ENCODE results near the gene CRYGB.

The CRYGB gene

DNA sequence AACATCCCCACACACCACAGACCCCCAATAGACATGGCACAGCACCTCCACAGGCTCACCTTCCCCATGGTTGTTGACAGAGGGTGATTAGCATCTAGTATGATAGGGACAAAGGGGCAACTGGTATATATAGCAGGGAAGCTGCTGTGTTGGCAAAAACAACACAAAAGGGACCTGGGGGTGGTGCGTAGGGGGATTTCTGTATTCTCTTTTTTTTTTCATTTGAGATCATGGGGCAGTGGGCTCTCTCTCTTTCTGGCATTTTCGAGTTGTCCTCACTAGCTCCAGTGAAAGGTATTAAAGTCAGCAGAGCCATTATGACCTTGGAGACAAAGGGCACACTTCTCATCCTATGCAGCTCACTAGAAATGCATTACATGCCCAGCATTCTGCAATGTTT lies 17.5 kb upstream of the CRYGB start, which contains the start of gene CRYGA:
Gene CRYGA, minus strand, starts transcription at position 101 of the 400 bp plus-strand sequence. Its CDS starts 33 bp downstream, at position 68.
- no peak for DNase-seq
- Histone ChIP-seq H2BK12ac (ENCODE audit: low read length in 2 of 2) (no peak within 1 kb of the TSS), H3K79me1 (replicated peaks; ENCODE audit: low read length, poor library complexity, severe bottlenecking) (no peaks in the 10 kb centered on the region), H3K4me3 (ENCODE audit: insufficient read depth in 1 of 2, low read depth in 1 of 2, low read length in 2 of 2) (no peak within 1 kb of the TSS), H4K91ac (ENCODE audit: low read length) (no peak within 1 kb of the TSS), H3K18ac (ENCODE audit: low read depth in 1 of 2, low read length in 2 of 2) (no peak within 1 kb of the TSS), H2AK5ac (ENCODE audit: low read length, severe bottlenecking) (no peak within 1 kb of the TSS), H3K4me2 (ENCODE audit: low read length, poor library complexity, severe bottlenecking) (no peak within 1 kb of the TSS), H2BK120ac (ENCODE audit: low read depth, low read length) (no peak within 1 kb of the TSS), H3K27me3 (ENCODE audit: control insufficient read depth in 1 of 2, insufficient read depth in 1 of 2, low read length in 2 of 2) (peaks cover 4 to 6% of the 10 kb centered on the region in 2 experiments), H3K14ac (ENCODE audit: low read length in 2 of 2) (no peak within 1 kb of the TSS), H2BK15ac (ENCODE audit: low read depth, poor library complexity, severe bottlenecking) (no peak within 1 kb of the TSS), H2AFZ (ENCODE audit: low read depth, low read length) (no peak within 1 kb of the TSS), H3K9me3 (ENCODE audit: control insufficient read depth, low read length) (no peaks in the 10 kb centered on the region), H3K4me1 (ENCODE audit: control insufficient read depth, insufficient read depth, low read depth, low read length) (no peaks in the 10 kb centered on the region), H3K23ac (ENCODE audit: low read length in 2 of 2) (no peak within 1 kb of the TSS), H3K9ac (ENCODE audit: low read length) (no peak within 1 kb of the TSS), H3K4ac (ENCODE audit: low read depth in 1 of 2, low read length in 2 of 2) (no peak within 1 kb of the TSS), H4K8ac (ENCODE audit: low read length) (no peak within 1 kb of the TSS), H2BK5ac (ENCODE audit: low read depth, low read length, poor library complexity, severe bottlenecking) (no peak within 1 kb of the TSS), H3K36me3 (ENCODE audit: control insufficient read depth in 1 of 2, insufficient read depth in 2 of 2, low read depth in 1 of 2, low read length in 2 of 2) (no peaks in the 10 kb centered on the region), H3K27ac (ENCODE audit: low read length, poor library complexity, severe bottlenecking) (no peak within 1 kb of the TSS)
- WGBS: 48% methylated on average over 2 of the region's 2 CpGs

DNA sequence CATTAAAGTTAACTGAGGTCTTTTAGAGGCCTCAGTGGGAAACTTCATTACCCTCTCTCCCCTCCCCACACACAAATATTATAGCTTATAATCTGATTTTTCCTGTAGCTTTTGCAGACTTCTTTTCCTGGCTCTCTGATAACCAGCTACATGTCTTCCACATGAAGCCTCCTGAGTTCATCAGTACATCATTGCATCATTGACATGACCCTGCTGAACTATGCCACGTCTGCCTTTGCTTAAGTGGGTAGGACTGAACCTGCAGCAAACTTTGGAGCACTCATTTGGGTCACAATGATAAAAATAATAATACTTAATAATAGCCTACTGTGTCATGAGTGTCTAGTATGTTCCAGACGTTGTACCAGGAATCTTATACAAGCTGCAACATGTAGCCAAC lies 10.5 kb upstream of the CRYGB start:
- no peak overlapping the region for H3K27ac ChIP-seq (ENCODE audit: low read length, poor library complexity, severe bottlenecking)
- no peak overlapping the region for H3K14ac ChIP-seq (ENCODE audit: low read length in 2 of 2)
- H2BK15ac ChIP-seq (ENCODE audit: low read depth, poor library complexity, severe bottlenecking): no peak overlapping the region
- no peak overlapping the region for H2BK12ac ChIP-seq (ENCODE audit: low read length in 2 of 2)
- no peaks in the 10 kb centered on the region for H3K36me3 ChIP-seq (ENCODE audit: control insufficient read depth in 1 of 2, insufficient read depth in 2 of 2, low read depth in 1 of 2, low read length in 2 of 2)
- H2BK120ac ChIP-seq (ENCODE audit: low read depth, low read length): no peak overlapping the region
- no peak overlapping the region for H3K4me3 ChIP-seq (ENCODE audit: insufficient read depth in 1 of 2, low read depth in 1 of 2, low read length in 2 of 2)
- no peaks in the 10 kb centered on the region for H3K4me1 ChIP-seq (ENCODE audit: control insufficient read depth, insufficient read depth, low read depth, low read length)
- H3K23ac ChIP-seq (ENCODE audit: low read length in 2 of 2): no peak overlapping the region
- no peaks in the 10 kb centered on the region for H3K9me3 ChIP-seq (ENCODE audit: control insufficient read depth, low read length)
- DNase-seq: no peak
- H3K18ac ChIP-seq (ENCODE audit: low read depth in 1 of 2, low read length in 2 of 2): no peak overlapping the region
- no peak overlapping the region for H2AFZ ChIP-seq (ENCODE audit: low read depth, low read length)
- H3K9ac ChIP-seq (ENCODE audit: low read length): no peak overlapping the region
- H2BK5ac ChIP-seq (ENCODE audit: low read depth, low read length, poor library complexity, severe bottlenecking): no peak overlapping the region
- 55% methylated on average over 2 of the region's 2 CpGs for WGBS
- no peak overlapping the region for H3K4ac ChIP-seq (ENCODE audit: low read depth in 1 of 2, low read length in 2 of 2)
- H4K91ac ChIP-seq (ENCODE audit: low read length): no peak overlapping the region
- no peak overlapping the region for H2AK5ac ChIP-seq (ENCODE audit: low read length, severe bottlenecking)
- H4K8ac ChIP-seq (ENCODE audit: low read length): no peak overlapping the region
- H3K4me2 ChIP-seq (ENCODE audit: low read length, poor library complexity, severe bottlenecking): no peak overlapping the region
- no peaks in the 10 kb centered on the region for H3K79me1 ChIP-seq (replicated peaks; ENCODE audit: low read length, poor library complexity, severe bottlenecking)
- H3K27me3 ChIP-seq (ENCODE audit: control insufficient read depth in 1 of 2, insufficient read depth in 1 of 2, low read length in 2 of 2): peaks cover 0 to 10% of the 10 kb centered on the region in 2 experiments

DNA sequence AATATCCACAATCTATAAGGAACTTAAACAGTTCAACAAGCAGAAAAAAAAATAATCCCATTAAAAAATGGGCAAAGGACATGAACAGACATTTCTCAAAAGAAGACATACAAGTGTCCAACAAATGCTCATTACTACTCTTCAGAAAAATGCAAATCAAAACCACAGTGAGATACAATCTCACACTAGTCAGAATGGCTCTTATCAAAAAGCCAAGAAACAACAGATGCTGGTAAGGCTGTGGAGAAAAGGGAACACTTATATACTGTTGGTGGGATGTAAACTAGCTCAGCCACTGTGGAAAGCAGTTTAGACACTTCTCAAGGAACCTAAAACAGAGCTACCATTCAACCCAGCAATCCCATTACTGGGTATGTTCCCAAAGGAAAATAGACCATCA lies 7.2 kb upstream of the CRYGB start:
- no peak overlapping the region for H3K23ac ChIP-seq (ENCODE audit: low read length in 2 of 2)
- no peaks in the 10 kb centered on the region for H3K9me3 ChIP-seq (ENCODE audit: control insufficient read depth, low read length)
- H3K18ac ChIP-seq (ENCODE audit: low read depth in 1 of 2, low read length in 2 of 2): no peak overlapping the region
- H3K27ac ChIP-seq (ENCODE audit: low read length, poor library complexity, severe bottlenecking): no peak overlapping the region
- no peak overlapping the region for H2BK15ac ChIP-seq (ENCODE audit: low read depth, poor library complexity, severe bottlenecking)
- H2BK5ac ChIP-seq (ENCODE audit: low read depth, low read length, poor library complexity, severe bottlenecking): no peak overlapping the region
- H3K4me2 ChIP-seq (ENCODE audit: low read length, poor library complexity, severe bottlenecking): no peak overlapping the region
- no peak for DNase-seq
- H2AK5ac ChIP-seq (ENCODE audit: low read length, severe bottlenecking): no peak overlapping the region
- H2BK120ac ChIP-seq (ENCODE audit: low read depth, low read length): no peak overlapping the region
- no peaks in the 10 kb centered on the region for H3K4me1 ChIP-seq (ENCODE audit: control insufficient read depth, insufficient read depth, low read depth, low read length)
- H3K4ac ChIP-seq (ENCODE audit: low read depth in 1 of 2, low read length in 2 of 2): no peak overlapping the region
- H4K8ac ChIP-seq (ENCODE audit: low read length): no peak overlapping the region
- no peak overlapping the region for H2AFZ ChIP-seq (ENCODE audit: low read depth, low read length)
- H2BK12ac ChIP-seq (ENCODE audit: low read length in 2 of 2): no peak overlapping the region
- H3K14ac ChIP-seq (ENCODE audit: low read length in 2 of 2): no peak overlapping the region
- no peak overlapping the region for H3K9ac ChIP-seq (ENCODE audit: low read length)
- peaks cover 0 to 10% of the 10 kb centered on the region in 2 experiments for H3K27me3 ChIP-seq (ENCODE audit: control insufficient read depth in 1 of 2, insufficient read depth in 1 of 2, low read length in 2 of 2)
- no peaks in the 10 kb centered on the region for H3K79me1 ChIP-seq (replicated peaks; ENCODE audit: low read length, poor library complexity, severe bottlenecking)
- no peak overlapping the region for H3K4me3 ChIP-seq (ENCODE audit: insufficient read depth in 1 of 2, low read depth in 1 of 2, low read length in 2 of 2)
- H4K91ac ChIP-seq (ENCODE audit: low read length): no peak overlapping the region
- no peaks in the 10 kb centered on the region for H3K36me3 ChIP-seq (ENCODE audit: control insufficient read depth in 1 of 2, insufficient read depth in 2 of 2, low read depth in 1 of 2, low read length in 2 of 2)

DNA sequence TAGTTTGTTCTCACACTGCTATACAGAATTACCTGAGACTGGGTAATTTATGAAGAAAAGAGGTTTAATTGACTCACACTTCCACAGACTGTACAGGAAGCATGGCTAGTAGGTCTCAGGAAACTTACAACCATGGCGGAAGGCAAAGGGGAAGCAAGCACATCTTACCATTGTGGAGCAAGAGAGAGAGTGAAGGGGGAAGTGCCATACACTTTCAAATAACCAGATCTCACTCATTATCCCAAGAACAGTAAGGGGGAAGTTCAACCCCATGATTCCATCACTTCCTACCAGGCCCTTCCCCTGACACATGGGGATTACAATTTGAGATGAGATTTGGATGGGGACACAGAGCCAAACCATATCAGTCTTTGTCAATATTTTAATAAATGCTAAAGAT lies 5.0 kb upstream of the CRYGB start:
- Histone ChIP-seq H3K9ac (ENCODE audit: low read length) (no peak overlapping the region), H3K9me3 (ENCODE audit: control insufficient read depth, low read length) (no peaks in the 10 kb centered on the region), H3K79me1 (replicated peaks; ENCODE audit: low read length, poor library complexity, severe bottlenecking) (no peaks in the 10 kb centered on the region), H2BK15ac (ENCODE audit: low read depth, poor library complexity, severe bottlenecking) (no peak overlapping the region), H3K4me3 (ENCODE audit: insufficient read depth in 1 of 2, low read depth in 1 of 2, low read length in 2 of 2) (no peak overlapping the region), H3K4me1 (ENCODE audit: control insufficient read depth, insufficient read depth, low read depth, low read length) (no peaks in the 10 kb centered on the region), H2AK5ac (ENCODE audit: low read length, severe bottlenecking) (no peak overlapping the region), H3K23ac (ENCODE audit: low read length in 2 of 2) (no peak overlapping the region), H3K4ac (ENCODE audit: low read depth in 1 of 2, low read length in 2 of 2) (no peak overlapping the region), H3K14ac (ENCODE audit: low read length in 2 of 2) (no peak overlapping the region), H3K36me3 (ENCODE audit: control insufficient read depth in 1 of 2, insufficient read depth in 2 of 2, low read depth in 1 of 2, low read length in 2 of 2) (no peaks in the 10 kb centered on the region), H2AFZ (ENCODE audit: low read depth, low read length) (no peak overlapping the region), H3K4me2 (ENCODE audit: low read length, poor library complexity, severe bottlenecking) (no peak overlapping the region), H4K91ac (ENCODE audit: low read length) (no peak overlapping the region), H4K8ac (ENCODE audit: low read length) (no peak overlapping the region), H2BK120ac (ENCODE audit: low read depth, low read length) (no peak overlapping the region), H3K27ac (ENCODE audit: low read length, poor library complexity, severe bottlenecking) (no peak overlapping the region), H3K27me3 (ENCODE audit: control insufficient read depth in 1 of 2, insufficient read depth in 1 of 2, low read length in 2 of 2) (peaks cover 3 to 4% of the 10 kb centered on the region in 2 experiments), H2BK12ac (ENCODE audit: low read length in 2 of 2) (no peak overlapping the region), H2BK5ac (ENCODE audit: low read depth, low read length, poor library complexity, severe bottlenecking) (no peak overlapping the region), H3K18ac (ENCODE audit: low read depth in 1 of 2, low read length in 2 of 2) (no peak overlapping the region)
- DNase-seq: no peak
- 88% methylated on average over 1 of the region's 1 CpG for WGBS

Data from mesenchymal stem cell (in vitro differentiated cells and primary cell).